Spinal cord (tissue), 10 donors: ENCODE measurements around the gene DMRTB1. TPM values are rescaled to one million over a fixed set of nuclear protein-coding genes. Genes with fewer than 3 reads are reported as not detected.

ENCODE experiments used
- DNase-seq, 6 donors: peaks; one replicate each; pipeline versions ENCODE4 v3.0.0 to v3.0.0-alpha.2; 2013 to 2015; ENCODE audit warnings: low spot score in 6 of 6, low read depth in 4 of 6
- H3K27ac ChIP-seq: one replicate; pipeline ENCODE4 v1.5.1; 2013; ENCODE audit warnings: low read depth, low read length, control low read depth
- H3K27me3 ChIP-seq: one replicate; pipeline ENCODE4 v1.6.1; 2013; ENCODE audit warnings: low read length; ENCODE audit not compliant: control insufficient read depth, insufficient read depth
- H3K36me3 ChIP-seq: one replicate; pipeline ENCODE4 v1.6.1; 2013; ENCODE audit warnings: low read length; ENCODE audit not compliant: control insufficient read depth, insufficient read depth
- H3K4me1 ChIP-seq: one replicate; pipeline ENCODE4 v1.6.1; 2013; ENCODE audit warnings: low read length; ENCODE audit not compliant: control insufficient read depth, insufficient read depth
- H3K4me3 ChIP-seq: one replicate; pipeline ENCODE4 v1.5.1; 2013; ENCODE audit warnings: low read depth, low read length, control low read depth
- H3K9me3 ChIP-seq: one replicate; pipeline ENCODE4 v1.6.1; 2013; ENCODE audit warnings: low read length; ENCODE audit not compliant: control insufficient read depth, insufficient read depth
- WGBS: methylation state at CpG from one replicate; pipeline ENCODE4 v1.1.5; 2013; ENCODE audit warnings: missing lambda C conversion rate; ENCODE audit not compliant: insufficient coverage; 5-methylcytosine and 5-hydroxymethylcytosine counted together
- polyA plus RNA-seq, 2 donors: library from polyadenylated mRNA; unstranded; fragments of 120-200 nt; gene quantifications; one replicate each; pipeline ENCODE4 v1.2.1, GENCODE V29; 2013; ENCODE audit not compliant: insufficient read length in 2 of 2
- total RNA-seq, 2 donors: library from RNA; depleted of rRNA in 1 of 2; stranded (reverse); fragments of 120-200 nt in 1 of 2; fragments of >200 nt in 1 of 2; gene quantifications; one replicate each; pipeline versions ENCODE4 v1.2.3 to v1.2.4, GENCODE V29; 2013 to 2014
- donor health status: healthy.

DMRTB1 gene
- total and polyA plus RNA-seq, 4 donors, result not detected

- DNase-seq, result no peak
- peaks cover 12% of the 10 kb centered on the region for H3K4me1 ChIP-seq
- H3K9me3 ChIP-seq, result no peaks in the 10 kb centered on the region
- no peak overlapping the region for H3K4me3 ChIP-seq
- WGBS, result 97% methylated on average over 5 of the region's 9 CpGs
- H3K36me3 ChIP-seq, result no peaks in the 10 kb centered on the region
- no peak overlapping the region for H3K27ac ChIP-seq
- H3K27me3 ChIP-seq, result peaks cover 7% of the 10 kb centered on the region
Measured at GRCh38 chr1:53483170-53483569, 24.0 kb downstream of the DMRTB1 start.

- H3K27ac ChIP-seq, result no peak overlapping the region
- WGBS, result 87% methylated on average over 1 of the region's 4 CpGs
- peaks cover 7% of the 10 kb centered on the region for H3K27me3 ChIP-seq
Measured at GRCh38 chr1:53483656-53484055, 24.5 kb downstream of the DMRTB1 start.

GRCh38 chr1:53484705-53485477, 25.7 kb downstream of the DMRTB1 start:
- Histone ChIP-seq H3K9me3 (no peaks in the 10 kb centered on the region), H3K4me3 (no peak overlapping the region), H3K4me1 (peaks cover 10% of the 10 kb centered on the region), H3K36me3 (no peaks in the 10 kb centered on the region), H3K27me3 (peaks cover 7% of the 10 kb centered on the region), H3K27ac (no peak overlapping the region)
- no peak for DNase-seq
- WGBS, result 85% methylated on average over 17 of the region's 19 CpGs

More at GRCh38 chr1:53483656-53484055, 24.5 kb downstream of the DMRTB1 start:
- Histone ChIP-seq H3K9me3 (no peaks in the 10 kb centered on the region), H3K4me3 (no peak overlapping the region), H3K4me1 (peaks cover 10% of the 10 kb centered on the region), H3K36me3 (no peaks in the 10 kb centered on the region)
- DNase-seq, result no peak

- WGBS, result 30% methylated on average over 18 of the region's 27 CpGs
- no peak overlapping the region for H3K27ac ChIP-seq
- H3K36me3 ChIP-seq, result no peaks in the 10 kb centered on the region
- H3K4me3 ChIP-seq, result no peak overlapping the region
- peaks cover 10% of the 10 kb centered on the region for H3K4me1 ChIP-seq
- H3K27me3 ChIP-seq, result peaks cover 7% of the 10 kb centered on the region
- peak in 5 of 6 donors; percentile 56 to 96 (median 74) for DNase-seq
- no peaks in the 10 kb centered on the region for H3K9me3 ChIP-seq
Measured at GRCh38 chr1:53485478-53486394, 26.5 kb downstream of the DMRTB1 start.

- Histone ChIP-seq H3K4me3 (no peak overlapping the region), H3K9me3 (no peaks in the 10 kb centered on the region), H3K4me1 (peaks cover 10% of the 10 kb centered on the region), H3K36me3 (no peaks in the 10 kb centered on the region), H3K27ac (no peak overlapping the region), H3K27me3 (peaks cover 7% of the 10 kb centered on the region)
- WGBS, result 66% methylated on average over 8 of the region's 9 CpGs
- no peak for DNase-seq
Measured at GRCh38 chr1:53486395-53487026, 27.3 kb downstream of the DMRTB1 start.

GRCh38 chr1:53490351-53490750, 31.2 kb downstream of the DMRTB1 start:
- H3K36me3 ChIP-seq, result no peaks in the 10 kb centered on the region
- no peak overlapping the region for H3K4me3 ChIP-seq
- H3K27ac ChIP-seq, result no peak overlapping the region
- DNase-seq, result no peak
- peaks cover 7% of the 10 kb centered on the region for H3K27me3 ChIP-seq
- 54% methylated on average over 1 of the region's 3 CpGs for WGBS
- peaks cover 7% of the 10 kb centered on the region for H3K4me1 ChIP-seq
- H3K9me3 ChIP-seq, result peaks cover 1% of the 10 kb centered on the region

- Histone ChIP-seq H3K9me3 (peaks cover 1% of the 10 kb centered on the region), H3K4me3 (no peak overlapping the region), H3K4me1 (peaks cover 22% of the 10 kb centered on the region), H3K27ac (no peak overlapping the region), H3K27me3 (peaks cover 2% of the 10 kb centered on the region), H3K36me3 (peaks cover 3% of the 10 kb centered on the region)
- 96% methylated on average over 8 of the region's 8 CpGs for WGBS
- no peak for DNase-seq
Measured at GRCh38 chr1:53495633-53496345, 36.6 kb downstream of the DMRTB1 start.

- Histone ChIP-seq H3K9me3 (no peaks in the 10 kb centered on the region), H3K36me3 (peaks cover 3% of the 10 kb centered on the region), H3K4me3 (no peak overlapping the region), H3K4me1 (peaks cover 41% of the 10 kb centered on the region), H3K27ac (no peak overlapping the region), H3K27me3 (peaks cover 2% of the 10 kb centered on the region)
- WGBS, result 50% methylated on average over 9 of the region's 9 CpGs
- DNase-seq, result no peak
Measured at GRCh38 chr1:53498555-53499131, 39.4 kb downstream of the DMRTB1 start.
